ENCODE results near the gene KRT80. TPM values are rescaled to one million over a fixed set of nuclear protein-coding genes. Genes with fewer than 3 reads are reported as not detected.

The KRT80 gene
- total RNA-seq, 5 donors from 2014 or later (not counting 1 experiment from before 2014, with no cell fraction given), result 0.09 to 0.12 TPM; not detected in 3

- Histone ChIP-seq H3K27me3 (replicated peaks in 1 of 2; ENCODE audit: control insufficient read depth in 2 of 2, extremely low read depth in 1 of 2, insufficient read depth in 2 of 2, low read length in 1 of 2) (peaks cover 0 to 59% of the 10 kb centered on the region in 2 experiments), H3K36me3 (ENCODE audit: control insufficient read depth in 2 of 2, extremely low read depth in 1 of 2, insufficient read depth in 1 of 2, low read length in 1 of 2) (no peaks in the 10 kb centered on the region), H3K9me3 (no peaks in the 10 kb centered on the region), H3K4me1 (ENCODE audit: control insufficient read depth in 1 of 2, extremely low read depth in 1 of 2, insufficient read depth in 2 of 2, low read length in 2 of 2) (peaks cover 0 to 12% of the 10 kb centered on the region in 2 experiments), H3K27ac (ENCODE audit: low read length) (no peak overlapping the region), H3K4me3 (ENCODE audit: control insufficient read depth in 1 of 2, extremely low read depth in 1 of 2, low read length in 1 of 2) (no peak overlapping the region)
- WGBS (ENCODE audit: insufficient coverage), result 60% methylated on average over 10 of the region's 19 CpGs
- Mint-ChIP-seq H3K27ac (no peak overlapping the region), H3K4me1 (peaks cover 6 to 22% (median 15%) of the 10 kb centered on the region in 3 donors), H3K9me3 (no peaks in the 10 kb centered on the region), H3K4me3 (no peak overlapping the region), H3K36me3 (no peaks in the 10 kb centered on the region), H3K27me3 (peaks cover 9 to 18% of the 10 kb centered on the region in 2 donors)
- no peak for ATAC-seq (replicated peaks in 1 of 4)
- DNase-seq, result no peak
- POLR2A ChIA-PET, result no interaction called here
- CTCF ChIA-PET, result interaction anchor here (0.5 to 0.9 kb wide), 5 partner anchors 9 to 374 kb away, joined by 3 to 6 read pairs (median 4); partner anchors contain the start of gene ATG101 (in 1 of the 2)
Observed at GRCh38 chr12:52120951-52121823, 70.6 kb downstream of the KRT80 start.

GRCh38 chr12:52119398-52120254 is 72.2 kb downstream of the KRT80 start:
- no peak overlapping the region for H3K27ac Mint-ChIP-seq
- Histone ChIP-seq H3K27me3 (replicated peaks in 1 of 2; ENCODE audit: control insufficient read depth in 2 of 2, extremely low read depth in 1 of 2, insufficient read depth in 2 of 2, low read length in 1 of 2) (peaks cover 0 to 44% of the 10 kb centered on the region in 2 experiments), H3K4me1 (ENCODE audit: control insufficient read depth in 1 of 2, extremely low read depth in 1 of 2, insufficient read depth in 2 of 2, low read length in 2 of 2) (peaks cover 0 to 14% of the 10 kb centered on the region in 2 experiments), H3K36me3 (ENCODE audit: control insufficient read depth in 2 of 2, extremely low read depth in 1 of 2, insufficient read depth in 1 of 2, low read length in 1 of 2) (no peaks in the 10 kb centered on the region), H3K4me3 (ENCODE audit: control insufficient read depth in 1 of 2, extremely low read depth in 1 of 2, low read length in 1 of 2) (no peak overlapping the region), H3K9me3 (no peaks in the 10 kb centered on the region), H3K27ac (ENCODE audit: low read length) (no peak overlapping the region)
- H3K4me1 Mint-ChIP-seq, result peaks cover 6 to 23% (median 18%) of the 10 kb centered on the region in 3 donors
- ATAC-seq (replicated peaks in 1 of 4) (peak; percentile 53 to 84 (median 73)), DNase-seq (peak in 17 of 35 experiments; percentile 5 to 64 (median 19))
- no peaks in the 10 kb centered on the region for H3K36me3 Mint-ChIP-seq
- ChIA-PET CTCF (interaction anchor here in 1 of 2 donors (0.6 kb wide), 1 partner anchor 100 kb away, joined by 5 read pairs; no protein-coding TSS in a partner anchor), POLR2A (no interaction called here)
- H3K9me3 Mint-ChIP-seq, result no peaks in the 10 kb centered on the region
- no peak overlapping the region for H3K4me3 Mint-ChIP-seq
- 30% methylated on average over 20 of the region's 23 CpGs for WGBS (ENCODE audit: insufficient coverage)
- H3K27me3 Mint-ChIP-seq, result peaks cover 10 to 15% of the 10 kb centered on the region in 2 donors

Other genes with a start within 250 kb of the KRT80 start
- gene ACVR1B, start 240.3 kb downstream of the KRT80 start, total RNA-seq, result 10 to 100 TPM in 4 of 5 donors, 1 to 10 TPM in 1; 9.0 to 12.6 (median 11.8) TPM
- 100 to 1,000 TPM in 2 of 5 donors, 10 to 100 TPM in 3; 31.7 to 480 (median 38.4) TPM for gene TAMALIN, start 185.1 kb downstream of the KRT80 start, total RNA-seq
- 100 to 1,000 TPM in 1 of 5 donors, 10 to 100 TPM in 1, 1 to 10 TPM in 3; 5.9 to 103 (median 7.3) TPM for gene NR4A1, start 140.6 kb downstream of the KRT80 start, total RNA-seq
- gene ATG101, start 122.0 kb downstream of the KRT80 start, total RNA-seq, result 10 to 100 TPM; 24.8 to 30.3 (median 25.9) TPM
- gene SMIM41, start 112.3 kb downstream of the KRT80 start, total RNA-seq, result under 1 TPM in 1 of 5 donors, not detected in 4; 0.41 TPM
- gene KRT7, start 41.2 kb upstream of the KRT80 start, total RNA-seq, result 1 to 10 TPM in 3 of 5 donors, not detected in 2; 2.7 to 3.8 (median 3.3) TPM
- under 1 TPM in 1 of 5 donors, not detected in 4; 0.35 TPM for gene KRT86, start 82.6 kb upstream of the KRT80 start, total RNA-seq
- gene KRT81, start 99.5 kb upstream of the KRT80 start, total RNA-seq, result 1 to 10 TPM in 1 of 5 donors, under 1 TPM in 2, not detected in 2; 0.30 to 1.0 (median 0.76) TPM
- gene KRT83, start 129.4 kb upstream of the KRT80 start, total RNA-seq, result not detected
- gene KRT85, start 175.5 kb upstream of the KRT80 start, total RNA-seq, result not detected
- not detected for gene KRT84, start 193.6 kb upstream of the KRT80 start, total RNA-seq
- not detected for gene KRT82, start 214.3 kb upstream of the KRT80 start, total RNA-seq
- gene KRT75, start 242.4 kb upstream of the KRT80 start, total RNA-seq, result not detected

All from T-cell (primary cell).